Ishikawa (cell line): ENCODE data around the gene AMPH.

Experiments used
- CEBPB ChIP-seq: IDR thresholded peaks from 2 replicates; pipeline ENCODE4 v1.6.1; 2012
- CREB1 ChIP-seq: IDR thresholded peaks from 2 replicates; pipeline ENCODE4 v1.6.1; 2012; ENCODE audit warnings: low read depth
- EGR1 ChIP-seq: IDR thresholded peaks from 2 replicates; pipeline ENCODE4 v1.6.1; 2012
- EP300 ChIP-seq: IDR thresholded peaks from 2 replicates; pipeline ENCODE4 v1.6.1; 2012; ENCODE audit warnings: borderline replicate concordance
- FOXM1 ChIP-seq: IDR thresholded peaks from 2 replicates; pipeline ENCODE4 v1.6.1; 2012; ENCODE audit warnings: low read depth, borderline replicate concordance
- NFIC ChIP-seq: IDR thresholded peaks from 2 replicates; pipeline ENCODE4 v1.6.1; 2012
- RAD21 ChIP-seq: IDR thresholded peaks from 2 replicates; pipeline ENCODE4 v1.6.1; 2012; ENCODE audit warnings: low read depth
- TAF1 ChIP-seq: IDR thresholded peaks from 2 replicates; pipeline ENCODE4 v1.6.1; 2012; ENCODE audit warnings: low read depth, mild to moderate bottlenecking
- TCF12 ChIP-seq: IDR thresholded peaks from 2 replicates; pipeline ENCODE4 v1.6.1; 2012; ENCODE audit warnings: low read depth
- TEAD4 ChIP-seq: IDR thresholded peaks from 2 replicates; pipeline ENCODE4 v1.6.1; 2012
- YY1 ChIP-seq: IDR thresholded peaks from 2 replicates; pipeline ENCODE4 v1.6.1; 2012; ENCODE audit warnings: low read depth
- ZBTB7A ChIP-seq: IDR thresholded peaks from 2 replicates; pipeline ENCODE4 v1.6.1; 2012; ENCODE audit warnings: low read depth
- TF ChIP-seq, protein P1 (sequence below): IDR thresholded peaks from 2 replicates; pipeline ENCODE4 v1.6.1; 2012; ENCODE audit warnings: low read depth, mild to moderate bottlenecking
- TF ChIP-seq, protein P2 (sequence below): IDR thresholded peaks from 2 replicates; pipeline ENCODE4 v1.6.1; 2012
- TF ChIP-seq, protein P3 (sequence below): IDR thresholded peaks from 2 replicates; pipeline ENCODE4 v1.6.1; 2012

The AMPH gene

DNA sequence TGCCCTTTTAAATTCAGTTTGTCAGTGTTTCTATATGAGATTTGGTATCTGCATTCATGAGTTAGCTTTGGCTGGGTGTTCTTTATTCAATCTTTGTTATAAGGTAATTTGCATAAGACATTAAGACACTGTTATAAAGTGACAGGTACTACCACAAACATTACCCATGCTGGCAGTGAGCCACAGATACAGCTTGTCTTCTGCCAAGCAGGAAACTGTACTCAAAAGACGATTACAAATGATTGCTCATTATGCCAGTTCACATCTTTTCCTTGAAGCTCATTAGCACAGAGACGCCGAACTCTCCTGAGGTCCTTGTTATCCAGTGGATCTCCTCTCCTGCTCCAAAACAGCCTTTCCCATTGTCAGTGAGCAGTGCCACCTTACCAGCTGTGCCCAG, 30.4 kb downstream of the AMPH start:
- no peak for TF ChIP-seq NFIC
- no peak for TF ChIP-seq TAF1
- TF ChIP-seq YY1: no peak
- TF ChIP-seq FOXM1: no peak
- no peak for TF ChIP-seq TEAD4
- TF ChIP-seq CREB1: no peak
- TF ChIP-seq ZBTB7A: no peak
- TF ChIP-seq EP300: no peak
- TF ChIP-seq, protein P1, sequence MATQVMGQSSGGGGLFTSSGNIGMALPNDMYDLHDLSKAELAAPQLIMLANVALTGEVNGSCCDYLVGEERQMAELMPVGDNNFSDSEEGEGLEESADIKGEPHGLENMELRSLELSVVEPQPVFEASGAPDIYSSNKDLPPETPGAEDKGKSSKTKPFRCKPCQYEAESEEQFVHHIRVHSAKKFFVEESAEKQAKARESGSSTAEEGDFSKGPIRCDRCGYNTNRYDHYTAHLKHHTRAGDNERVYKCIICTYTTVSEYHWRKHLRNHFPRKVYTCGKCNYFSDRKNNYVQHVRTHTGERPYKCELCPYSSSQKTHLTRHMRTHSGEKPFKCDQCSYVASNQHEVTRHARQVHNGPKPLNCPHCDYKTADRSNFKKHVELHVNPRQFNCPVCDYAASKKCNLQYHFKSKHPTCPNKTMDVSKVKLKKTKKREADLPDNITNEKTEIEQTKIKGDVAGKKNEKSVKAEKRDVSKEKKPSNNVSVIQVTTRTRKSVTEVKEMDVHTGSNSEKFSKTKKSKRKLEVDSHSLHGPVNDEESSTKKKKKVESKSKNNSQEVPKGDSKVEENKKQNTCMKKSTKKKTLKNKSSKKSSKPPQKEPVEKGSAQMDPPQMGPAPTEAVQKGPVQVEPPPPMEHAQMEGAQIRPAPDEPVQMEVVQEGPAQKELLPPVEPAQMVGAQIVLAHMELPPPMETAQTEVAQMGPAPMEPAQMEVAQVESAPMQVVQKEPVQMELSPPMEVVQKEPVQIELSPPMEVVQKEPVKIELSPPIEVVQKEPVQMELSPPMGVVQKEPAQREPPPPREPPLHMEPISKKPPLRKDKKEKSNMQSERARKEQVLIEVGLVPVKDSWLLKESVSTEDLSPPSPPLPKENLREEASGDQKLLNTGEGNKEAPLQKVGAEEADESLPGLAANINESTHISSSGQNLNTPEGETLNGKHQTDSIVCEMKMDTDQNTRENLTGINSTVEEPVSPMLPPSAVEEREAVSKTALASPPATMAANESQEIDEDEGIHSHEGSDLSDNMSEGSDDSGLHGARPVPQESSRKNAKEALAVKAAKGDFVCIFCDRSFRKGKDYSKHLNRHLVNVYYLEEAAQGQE: no peak
- TF ChIP-seq TCF12: no peak
- TF ChIP-seq, protein P2, sequence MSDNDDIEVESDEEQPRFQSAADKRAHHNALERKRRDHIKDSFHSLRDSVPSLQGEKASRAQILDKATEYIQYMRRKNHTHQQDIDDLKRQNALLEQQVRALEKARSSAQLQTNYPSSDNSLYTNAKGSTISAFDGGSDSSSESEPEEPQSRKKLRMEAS: no peak
- TF ChIP-seq, protein P3, sequence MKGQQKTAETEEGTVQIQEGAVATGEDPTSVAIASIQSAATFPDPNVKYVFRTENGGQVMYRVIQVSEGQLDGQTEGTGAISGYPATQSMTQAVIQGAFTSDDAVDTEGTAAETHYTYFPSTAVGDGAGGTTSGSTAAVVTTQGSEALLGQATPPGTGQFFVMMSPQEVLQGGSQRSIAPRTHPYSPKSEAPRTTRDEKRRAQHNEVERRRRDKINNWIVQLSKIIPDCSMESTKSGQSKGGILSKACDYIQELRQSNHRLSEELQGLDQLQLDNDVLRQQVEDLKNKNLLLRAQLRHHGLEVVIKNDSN: no peak
- no peak for TF ChIP-seq CEBPB

DNA sequence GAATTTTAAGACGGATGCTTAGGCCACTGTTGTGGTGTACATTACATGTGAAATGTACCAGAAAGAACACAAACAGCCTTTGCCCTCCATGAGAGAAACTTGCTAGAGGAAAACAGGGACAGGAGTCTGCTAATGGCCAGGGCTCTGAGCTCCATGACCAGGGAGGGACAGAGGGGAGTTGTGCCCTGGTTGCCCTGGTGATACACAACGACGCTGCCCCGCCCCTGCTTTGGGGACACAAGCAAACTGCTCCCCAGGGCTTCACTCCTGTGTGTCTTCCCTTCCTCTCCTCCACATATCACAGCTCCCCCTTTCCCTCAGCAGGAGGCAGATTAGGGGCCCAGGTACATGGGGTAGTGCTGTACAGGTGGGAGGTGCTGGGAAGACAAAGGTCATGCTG, 36.2 kb downstream of the AMPH start:
- TF ChIP-seq TCF12 (no peak), FOXM1 (no peak), TEAD4 (no peak)

DNA sequence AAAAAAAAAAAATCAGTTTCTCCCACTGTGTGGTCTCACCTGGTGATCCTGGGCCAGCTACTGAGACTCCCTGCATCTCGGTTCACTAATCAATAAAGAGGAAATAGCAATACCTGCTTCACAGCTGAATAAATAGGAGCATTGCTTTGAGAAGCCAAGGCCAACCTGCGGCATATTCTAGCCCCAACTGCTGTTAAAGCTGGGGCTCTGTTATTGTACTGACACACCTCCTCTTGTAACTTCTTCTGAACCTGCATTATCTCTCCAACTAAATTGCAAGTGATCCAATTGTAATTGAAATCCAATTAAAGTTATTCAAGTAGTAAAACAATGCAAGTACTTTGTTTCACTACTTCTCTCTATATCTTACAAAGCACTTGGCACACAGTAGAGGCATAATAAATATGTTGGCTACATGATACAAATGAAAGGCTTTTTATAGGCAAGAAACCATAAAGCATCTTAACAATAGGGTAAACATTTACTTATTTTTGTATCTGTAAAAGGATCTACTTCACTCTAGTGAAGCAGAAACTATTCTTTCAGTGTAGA, 38.4 kb downstream of the AMPH start:
- TF ChIP-seq CEBPB: no peak

DNA sequence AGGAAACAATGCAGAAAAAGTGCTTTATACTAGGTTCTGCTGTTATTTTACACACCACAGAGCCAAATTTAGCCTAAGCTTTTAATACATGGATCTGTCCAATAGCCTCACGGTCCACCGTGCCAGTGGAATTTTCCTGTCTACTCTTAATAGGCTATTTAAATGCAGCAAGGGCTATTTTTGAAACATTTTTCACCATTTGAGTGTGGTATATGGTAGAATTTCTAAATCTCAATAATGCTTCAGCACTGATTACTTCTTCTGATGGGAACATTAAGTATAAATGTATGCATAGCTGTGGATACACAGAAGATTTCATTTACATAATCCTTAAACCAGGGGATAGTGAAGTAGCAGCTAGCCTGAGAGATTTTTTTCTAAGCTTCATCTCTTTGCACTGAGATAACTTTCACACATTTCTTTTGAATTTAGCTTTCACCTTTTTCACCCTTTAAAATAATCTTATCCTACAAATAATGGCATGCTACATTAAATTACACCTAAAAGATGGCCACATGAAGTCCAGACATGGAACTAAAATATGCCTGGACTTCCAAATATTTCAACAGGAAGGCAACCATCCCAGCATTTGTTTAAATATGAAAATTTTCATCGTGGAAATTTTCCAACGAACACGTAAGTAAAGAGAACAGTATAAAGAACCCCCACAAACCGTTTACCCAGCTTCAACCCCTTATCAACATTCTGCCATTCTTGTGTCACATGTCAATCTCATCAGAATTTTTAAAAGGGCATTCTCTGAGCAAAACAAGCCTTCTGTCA, 45.4 kb downstream of the AMPH start:
- TF ChIP-seq FOXM1 (no peak), NFIC (no peak), YY1 (no peak), TAF1 (no peak), EGR1 (no peak), TCF12 (no peak), RAD21 (no peak), EP300 (no peak), ZBTB7A (no peak), CEBPB (no peak), TEAD4 (no peak)
- TF ChIP-seq, protein P1: no peak
- TF ChIP-seq, protein P3: no peak
- TF ChIP-seq, protein P2: no peak

DNA sequence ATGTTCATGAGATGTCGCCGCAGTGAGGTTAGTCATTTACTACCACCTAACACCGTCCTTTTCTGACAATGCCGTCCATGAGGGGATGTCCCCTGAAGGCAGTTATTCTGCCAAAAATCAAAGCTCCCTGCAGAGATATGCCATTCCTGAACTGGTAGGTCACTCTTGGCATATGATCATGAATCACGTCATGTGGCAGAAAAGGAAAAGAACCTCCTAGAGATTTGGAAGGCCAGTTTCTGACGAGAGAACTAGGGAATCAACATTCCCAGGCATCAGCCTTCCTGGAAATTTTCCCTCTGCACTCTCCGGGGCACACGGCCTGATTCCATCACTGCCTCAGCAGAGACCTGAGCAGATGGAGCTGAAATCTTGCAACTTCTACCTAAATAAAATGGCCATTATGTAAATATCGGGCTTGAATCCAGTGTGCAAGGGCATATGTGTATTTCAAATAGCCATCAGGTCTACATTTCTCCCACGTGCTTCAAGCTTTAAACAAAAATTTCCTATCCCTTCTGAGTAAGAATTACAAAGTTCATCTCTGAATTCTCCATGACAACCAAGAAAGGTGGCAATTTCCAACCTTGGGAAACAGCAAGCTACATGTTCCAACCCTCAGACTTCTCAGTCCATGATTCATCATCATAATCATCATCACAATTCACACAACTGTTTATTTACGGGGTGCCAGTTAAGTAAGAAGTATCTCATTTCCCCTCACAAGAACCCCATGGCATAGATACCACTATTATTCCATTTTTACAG, 46.5 kb downstream of the AMPH start:
- TF ChIP-seq TEAD4 (0 out of 2 replicates have a peak, but pooled peaks have one; percentile 7), NFIC (peak; percentile 57), EP300 (no peak)

DNA sequence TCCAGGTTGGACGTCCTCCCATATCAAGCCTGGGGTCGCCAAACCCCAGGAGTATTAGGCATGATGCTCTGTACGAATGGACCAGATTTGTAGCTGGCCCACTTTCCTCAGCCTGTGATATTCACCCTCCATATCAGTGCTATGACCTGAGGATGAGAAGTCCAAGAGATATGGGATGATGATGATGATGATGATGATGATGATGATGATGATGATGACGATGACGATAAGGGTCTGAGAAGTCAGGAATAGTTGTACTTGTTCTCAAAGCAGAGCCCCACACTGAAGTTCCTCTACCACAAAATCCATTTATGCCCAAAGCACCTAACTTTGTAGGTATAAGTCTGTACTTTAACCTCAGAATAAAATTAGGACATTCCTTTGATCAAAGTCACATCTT, 50.7 kb downstream of the AMPH start:
- TF ChIP-seq TEAD4 (no peak), YY1 (no peak), TAF1 (no peak), EGR1 (no peak), TCF12 (no peak), FOXM1 (no peak), ZBTB7A (no peak), RAD21 (no peak), EP300 (no peak), NFIC (no peak)
- TF ChIP-seq, protein P2: no peak
- TF ChIP-seq, protein P3: no peak
- TF ChIP-seq, protein P1: no peak
